Measurements from ENCODE around the gene NAV2.

DNA sequence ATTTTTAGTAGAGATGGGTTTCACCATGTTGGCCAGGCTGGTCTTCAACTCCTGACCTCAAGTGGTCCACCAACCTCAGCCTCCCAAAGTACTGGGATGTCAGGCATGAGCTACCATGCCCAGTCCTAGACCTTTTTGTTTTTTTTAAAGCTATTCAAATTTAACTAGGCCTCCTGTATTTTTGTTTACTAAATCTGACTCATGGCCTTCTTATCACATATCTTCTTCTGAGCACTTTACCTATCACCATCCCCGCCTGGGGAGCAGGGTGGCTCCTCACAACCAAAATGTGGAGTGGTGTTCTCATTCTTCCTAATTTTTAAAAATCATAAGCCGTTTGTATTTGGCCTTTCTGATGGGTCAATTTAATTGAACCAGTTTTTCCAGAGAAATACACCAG, 355.0 kb downstream of the NAV2 start:
- TF ChIP-seq, protein P1, sequence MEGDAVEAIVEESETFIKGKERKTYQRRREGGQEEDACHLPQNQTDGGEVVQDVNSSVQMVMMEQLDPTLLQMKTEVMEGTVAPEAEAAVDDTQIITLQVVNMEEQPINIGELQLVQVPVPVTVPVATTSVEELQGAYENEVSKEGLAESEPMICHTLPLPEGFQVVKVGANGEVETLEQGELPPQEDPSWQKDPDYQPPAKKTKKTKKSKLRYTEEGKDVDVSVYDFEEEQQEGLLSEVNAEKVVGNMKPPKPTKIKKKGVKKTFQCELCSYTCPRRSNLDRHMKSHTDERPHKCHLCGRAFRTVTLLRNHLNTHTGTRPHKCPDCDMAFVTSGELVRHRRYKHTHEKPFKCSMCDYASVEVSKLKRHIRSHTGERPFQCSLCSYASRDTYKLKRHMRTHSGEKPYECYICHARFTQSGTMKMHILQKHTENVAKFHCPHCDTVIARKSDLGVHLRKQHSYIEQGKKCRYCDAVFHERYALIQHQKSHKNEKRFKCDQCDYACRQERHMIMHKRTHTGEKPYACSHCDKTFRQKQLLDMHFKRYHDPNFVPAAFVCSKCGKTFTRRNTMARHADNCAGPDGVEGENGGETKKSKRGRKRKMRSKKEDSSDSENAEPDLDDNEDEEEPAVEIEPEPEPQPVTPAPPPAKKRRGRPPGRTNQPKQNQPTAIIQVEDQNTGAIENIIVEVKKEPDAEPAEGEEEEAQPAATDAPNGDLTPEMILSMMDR (optimal IDR thresholded peaks at IDR 0.05 in 1 of 3, IDR thresholded peaks at IDR 0.05 in 1 of 3, conservative IDR thresholded peaks at IDR 0.05 in 1 of 3; ENCODE audit: extremely low read depth in 1 of 3, insufficient read depth in 2 of 3, low read length in 3 of 3) = no peak
- no peak for TF ChIP-seq EZH2 (IDR thresholded peaks at IDR 0.05; ENCODE audit: low read length)
